CD4-positive, alpha-beta T cell treated with Interleukin-12 subunit alpha and Interleukin-12 subunit beta, for 1 hour (primary cell): ENCODE results near the gene CCDC50.
A peak's percentile ranks its signal among the peaks of the same experiment; 100 is the strongest.

Experiments used
- DNase-seq: peaks from one replicate; pipeline ENCODE4 v3.0.0-alpha.2; 2020

CCDC50 gene, protein sequence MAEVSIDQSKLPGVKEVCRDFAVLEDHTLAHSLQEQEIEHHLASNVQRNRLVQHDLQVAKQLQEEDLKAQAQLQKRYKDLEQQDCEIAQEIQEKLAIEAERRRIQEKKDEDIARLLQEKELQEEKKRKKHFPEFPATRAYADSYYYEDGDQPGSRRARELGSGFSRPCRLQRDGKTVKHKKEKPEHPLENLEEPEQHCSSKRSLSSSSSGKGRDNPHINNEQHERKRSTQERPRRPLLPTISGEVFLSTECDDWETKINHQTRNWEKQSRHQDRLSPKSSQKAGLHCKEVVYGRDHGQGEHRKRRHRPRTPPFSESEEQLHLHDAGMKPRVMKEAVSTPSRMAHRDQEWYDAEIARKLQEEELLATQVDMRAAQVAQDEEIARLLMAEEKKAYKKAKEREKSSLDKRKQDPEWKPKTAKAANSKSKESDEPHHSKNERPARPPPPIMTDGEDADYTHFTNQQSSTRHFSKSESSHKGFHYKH

DNA sequence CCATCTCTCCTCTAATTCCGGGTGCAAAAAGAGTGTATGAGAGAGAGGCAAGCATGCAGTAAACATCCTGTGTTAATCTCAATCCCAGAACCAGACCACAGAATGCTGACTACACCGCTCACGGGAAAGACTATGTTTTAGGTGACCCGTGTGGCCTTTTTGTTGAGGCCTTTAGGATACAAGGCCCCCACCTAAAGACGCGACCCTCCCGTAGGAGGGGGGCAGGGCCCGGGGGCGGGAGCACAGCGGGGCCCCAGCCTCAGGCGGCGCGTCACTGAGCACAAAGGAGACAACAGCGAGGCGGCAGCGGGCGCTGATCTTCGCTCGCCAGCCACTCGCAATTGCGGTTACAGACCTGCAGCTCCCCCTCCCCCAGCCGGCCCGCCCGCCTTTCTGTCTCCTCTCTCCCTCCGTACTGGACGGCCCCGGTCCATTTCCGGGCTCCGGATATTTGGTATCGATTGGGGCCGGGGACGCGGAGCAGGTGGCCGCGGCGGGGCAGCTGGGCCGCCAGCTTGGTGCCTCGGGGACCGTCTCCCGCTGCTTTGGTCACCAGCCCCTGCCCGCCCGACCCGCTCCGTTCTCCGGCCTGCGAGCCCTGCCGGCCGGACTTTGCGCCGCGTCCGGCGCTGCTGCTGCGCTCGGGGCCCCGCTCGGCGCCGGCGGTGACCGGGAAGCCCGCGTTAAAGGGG, at the start of gene CCDC50:
Gene CCDC50 (plus strand): TSS at position 433 of the 692 bp plus-strand sequence. CDS start 281 bp downstream, outside the sequence.
- peak; percentile 63 for DNase-seq

DNA sequence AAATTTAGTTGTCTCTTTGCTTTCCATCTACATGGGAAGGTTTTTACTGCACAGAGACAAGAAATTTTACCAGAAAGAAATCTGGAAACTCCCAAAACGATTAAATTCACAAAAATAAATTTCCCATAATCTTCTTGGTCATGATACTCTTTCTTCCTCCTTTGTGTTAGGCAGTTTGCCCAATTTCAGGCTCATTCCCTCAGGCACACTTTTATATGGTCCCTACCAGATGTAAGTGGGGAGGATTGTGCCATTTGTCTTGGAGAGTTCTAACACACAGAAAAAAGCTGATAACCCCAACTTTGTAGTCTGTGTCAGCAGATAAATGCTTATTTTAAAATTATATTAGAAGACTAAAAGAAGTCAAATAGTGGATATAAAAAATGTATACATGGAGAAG, 49.1 kb upstream of the CCDC50 start:
- DNase-seq = no peak

DNA sequence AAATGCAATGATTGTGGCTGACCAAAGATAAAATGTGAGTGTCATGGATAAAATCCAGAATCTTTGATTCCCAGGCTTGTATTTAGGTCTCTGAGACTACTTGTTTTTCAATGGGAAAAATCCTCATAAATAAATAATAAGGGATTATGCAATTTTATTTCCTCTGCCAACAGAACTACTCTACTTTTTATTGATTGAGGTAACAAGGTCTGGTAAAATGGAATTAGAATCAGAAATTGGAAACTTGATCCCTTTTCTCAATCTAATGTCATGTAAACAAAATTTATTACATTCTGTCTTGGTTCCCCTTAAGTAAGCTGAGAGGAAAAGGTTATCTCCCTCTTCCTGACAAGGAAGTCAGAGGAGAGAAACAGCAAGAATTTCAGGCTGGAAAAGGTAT, 48.3 kb upstream of the CCDC50 start:
- DNase-seq = no peak

DNA sequence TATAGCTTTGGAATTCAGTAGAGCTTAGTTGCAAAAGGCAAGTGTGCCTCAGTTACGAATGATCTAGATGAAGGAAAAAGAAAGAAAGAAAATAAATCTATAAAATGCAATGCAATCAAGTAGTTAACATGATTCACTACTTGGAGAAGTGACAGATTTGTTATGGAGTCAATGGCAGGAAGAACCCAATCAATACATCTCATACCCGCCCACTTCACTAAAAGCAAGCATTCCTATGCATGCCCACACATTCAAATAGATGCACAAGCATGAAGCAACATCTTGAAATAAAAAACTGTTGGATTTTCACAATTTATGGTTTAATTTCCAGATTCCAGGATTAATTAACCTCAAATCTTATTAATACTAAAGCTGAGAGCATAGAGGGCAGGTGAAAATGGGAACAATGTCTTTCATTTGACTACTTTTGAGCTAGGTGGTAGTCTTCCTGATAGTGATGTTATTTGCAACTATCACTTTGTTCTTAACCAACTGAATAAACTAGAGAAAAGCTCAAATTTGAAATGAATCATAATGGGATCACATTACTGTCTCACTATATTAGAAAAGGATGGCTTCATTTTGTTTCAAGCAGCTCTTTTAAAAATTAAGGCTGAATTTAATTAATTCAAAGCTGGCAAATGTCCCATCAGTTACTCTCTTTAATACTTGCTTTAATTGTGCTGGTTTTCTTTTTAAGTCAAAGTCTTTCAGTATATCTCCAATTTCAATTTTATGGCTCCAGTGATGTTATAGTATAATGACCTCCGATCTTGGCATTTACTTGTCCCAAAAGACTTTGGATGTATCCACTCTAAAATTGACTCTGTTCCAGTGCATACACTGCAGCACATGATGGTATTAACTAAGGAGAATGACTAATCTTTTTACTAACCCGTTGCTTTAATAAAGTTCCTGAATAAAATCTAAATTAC, 46.7 kb upstream of the CCDC50 start:
- DNase-seq = no peak

DNA sequence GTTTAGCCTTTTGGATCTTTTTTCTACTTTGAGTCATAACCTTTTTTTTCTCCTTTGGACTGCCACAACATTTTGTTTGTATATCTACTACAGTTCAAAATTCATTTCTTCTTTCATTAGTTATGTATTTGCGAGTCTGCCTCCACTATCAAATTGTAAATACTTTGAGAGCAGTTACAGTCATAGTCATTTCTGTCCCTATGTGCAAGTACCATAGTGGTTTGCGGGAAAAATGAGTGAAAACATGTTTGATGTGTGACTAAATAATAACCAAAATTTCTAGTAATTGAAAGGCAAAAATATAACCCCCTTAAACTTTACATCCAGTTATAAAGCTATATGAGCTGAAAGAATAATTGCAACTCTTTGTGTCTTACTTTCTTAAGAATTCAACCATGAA, 45.8 kb upstream of the CCDC50 start:
- no peak for DNase-seq

DNA sequence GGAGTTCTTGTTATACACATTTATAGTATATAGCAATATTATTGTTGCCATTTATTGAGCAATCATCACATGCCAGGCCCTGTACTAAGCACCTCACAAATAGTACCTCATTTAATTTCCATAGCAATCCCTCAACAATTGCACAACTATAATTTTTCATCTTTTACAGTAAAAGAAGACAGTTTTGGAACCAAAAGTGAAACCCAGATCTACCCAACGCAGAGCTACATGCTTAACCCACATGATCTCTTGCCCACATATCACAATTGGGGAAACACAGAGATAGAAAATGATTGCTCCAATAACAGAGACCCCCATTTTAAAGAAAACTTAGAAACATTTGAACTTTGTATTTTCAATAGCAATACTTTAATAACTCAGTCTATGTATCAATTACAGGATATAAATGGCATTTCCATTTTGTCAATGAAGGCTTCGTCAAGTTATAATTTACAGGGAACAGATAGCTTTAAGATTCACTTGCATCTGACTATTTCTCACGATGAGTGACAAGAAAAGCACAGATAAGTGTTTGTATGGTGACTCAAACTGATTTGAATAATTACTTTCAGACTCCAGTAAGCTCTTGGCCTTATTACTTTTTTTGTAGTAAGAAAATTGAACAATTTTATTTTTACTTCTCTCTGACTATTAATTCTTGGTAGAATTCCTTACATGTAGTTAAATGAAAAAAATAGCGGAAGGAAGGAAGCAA, 38.7 kb upstream of the CCDC50 start:
- DNase-seq = peak; percentile 12

DNA sequence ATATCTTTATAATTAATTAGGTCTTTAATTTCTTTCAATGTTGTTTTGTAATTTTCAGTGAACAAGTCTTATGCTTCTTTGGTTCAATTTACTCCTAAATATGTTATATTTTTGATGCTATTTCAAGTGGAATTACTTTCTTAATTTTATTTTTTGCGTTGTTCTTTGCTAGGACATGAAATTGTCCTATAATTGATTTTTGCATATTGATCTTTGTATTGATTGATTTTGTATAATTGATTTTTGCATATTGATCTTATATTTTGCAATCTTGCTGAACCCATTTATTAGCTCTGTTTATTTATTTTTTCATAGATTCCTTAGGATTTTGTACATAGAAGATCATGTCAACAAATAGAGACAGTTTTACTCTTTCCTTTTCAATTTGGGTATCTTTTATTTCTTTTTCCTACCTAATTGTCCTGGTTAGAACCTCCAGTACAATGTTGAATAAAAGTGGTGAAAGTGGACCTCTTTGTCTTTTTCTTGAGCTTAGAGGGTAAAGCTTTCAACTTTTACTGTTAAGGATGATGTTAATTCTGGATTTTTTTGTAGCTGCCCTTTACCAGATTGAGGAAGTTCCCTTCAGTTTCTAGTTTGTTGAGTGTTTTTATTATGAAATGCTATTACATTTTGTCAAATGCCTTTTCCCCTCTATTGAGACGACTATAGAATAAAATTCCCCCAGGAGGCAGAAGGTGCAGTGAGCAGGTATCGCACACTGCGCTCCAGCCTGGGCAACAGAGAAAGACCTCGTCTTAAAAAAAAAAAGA, 36.8 kb upstream of the CCDC50 start:
- DNase-seq = no peak

DNA sequence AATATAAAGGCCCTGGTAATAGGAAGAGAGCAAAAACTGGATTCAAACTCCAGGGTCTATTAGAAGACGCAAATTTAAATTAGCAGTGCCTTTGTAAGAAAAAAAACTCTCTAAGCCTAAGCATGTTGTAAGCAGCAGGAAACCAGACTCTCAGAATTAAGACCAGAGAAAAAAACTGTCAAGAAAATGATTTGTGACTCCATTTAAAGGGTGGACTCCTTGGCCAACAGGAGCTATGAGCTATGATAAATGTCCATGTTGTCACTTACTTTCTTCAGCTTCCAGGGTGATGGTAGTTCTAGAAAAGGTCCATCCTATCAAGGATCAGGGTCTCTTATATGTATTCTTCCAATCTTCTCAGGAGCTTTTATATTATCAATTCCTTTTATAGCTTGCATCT, 34.9 kb upstream of the CCDC50 start:
- DNase-seq = no peak

DNA sequence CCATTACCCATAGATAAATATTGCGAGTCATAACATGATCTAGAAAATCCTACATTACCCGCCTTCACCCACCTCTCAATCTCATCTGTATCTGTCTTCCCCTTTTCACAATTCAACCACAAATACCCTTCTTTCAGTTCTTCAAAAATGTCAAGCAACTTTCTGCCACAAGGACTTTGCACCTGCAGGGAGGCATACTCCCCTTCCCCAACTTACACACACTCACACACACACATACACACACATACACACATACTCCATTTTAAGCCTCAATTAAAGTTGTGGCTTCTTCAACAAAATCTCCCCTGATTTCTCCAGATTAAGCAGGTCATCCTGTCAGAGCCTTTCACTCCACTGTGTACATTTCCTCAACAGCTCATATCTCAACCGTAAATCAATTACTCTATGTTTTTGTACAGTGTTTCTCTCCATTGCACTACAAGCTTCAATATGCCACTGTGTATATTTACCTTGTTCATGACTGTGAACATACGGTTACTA, 33.1 kb upstream of the CCDC50 start:
- no peak for DNase-seq

DNA sequence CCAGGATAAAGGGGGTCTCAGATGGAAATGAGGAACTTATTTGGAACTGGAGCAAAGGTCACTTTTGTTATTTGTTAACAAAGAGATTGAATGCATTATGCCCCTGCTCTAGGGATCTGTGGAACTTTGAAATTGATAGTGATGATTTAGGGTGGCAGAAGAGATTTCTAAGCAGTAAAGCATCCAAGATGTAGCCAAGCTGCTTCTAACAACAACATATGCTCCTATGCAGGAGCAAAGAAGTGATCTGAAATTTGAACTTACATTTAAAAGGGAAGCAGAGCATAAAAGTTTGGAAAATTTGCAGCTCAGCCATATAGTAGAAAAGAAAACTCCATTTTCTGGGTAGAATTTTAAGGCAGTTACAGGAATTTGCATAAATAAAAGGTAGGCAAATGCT, 30.3 kb upstream of the CCDC50 start:
- no peak for DNase-seq

DNA sequence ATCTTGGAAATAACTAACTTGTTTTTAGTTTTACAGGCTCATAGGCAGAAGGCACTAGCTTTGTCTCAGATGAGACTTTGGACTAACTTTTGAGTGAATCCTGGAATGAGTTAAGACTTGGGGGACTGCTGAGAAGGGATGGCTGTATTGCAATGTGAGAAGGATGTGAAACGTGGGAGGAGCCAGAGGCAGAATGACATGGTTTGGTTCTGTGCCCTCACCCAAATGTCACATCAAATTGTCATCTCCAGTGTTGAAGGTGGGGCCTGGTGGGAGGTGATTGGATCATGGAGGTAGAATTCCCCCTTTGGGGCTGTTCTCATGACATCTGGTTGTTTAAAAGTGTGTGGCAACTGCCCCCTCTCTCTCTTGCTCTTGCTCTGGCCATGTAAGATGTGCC, 28.8 kb upstream of the CCDC50 start:
- DNase-seq = no peak

DNA sequence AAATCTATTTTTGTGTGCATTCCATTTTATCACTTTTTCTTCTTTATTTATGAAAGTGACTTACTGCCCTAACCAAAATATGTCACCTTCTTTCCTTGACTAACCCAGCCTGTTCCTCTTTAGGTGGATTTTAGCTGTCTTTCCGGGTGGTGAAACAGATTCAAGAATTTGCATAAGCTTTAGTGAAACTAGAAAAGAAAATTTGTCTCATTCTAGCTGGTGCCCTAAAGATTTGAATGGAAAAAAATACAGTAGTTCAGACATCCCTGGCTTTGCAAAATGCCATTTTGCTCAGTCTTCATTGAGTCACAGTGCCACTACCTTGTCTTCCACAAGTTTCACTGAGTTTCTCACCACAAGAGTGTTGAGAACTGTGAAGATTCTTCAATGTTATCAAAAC, 28.2 kb upstream of the CCDC50 start:
- DNase-seq = no peak

DNA sequence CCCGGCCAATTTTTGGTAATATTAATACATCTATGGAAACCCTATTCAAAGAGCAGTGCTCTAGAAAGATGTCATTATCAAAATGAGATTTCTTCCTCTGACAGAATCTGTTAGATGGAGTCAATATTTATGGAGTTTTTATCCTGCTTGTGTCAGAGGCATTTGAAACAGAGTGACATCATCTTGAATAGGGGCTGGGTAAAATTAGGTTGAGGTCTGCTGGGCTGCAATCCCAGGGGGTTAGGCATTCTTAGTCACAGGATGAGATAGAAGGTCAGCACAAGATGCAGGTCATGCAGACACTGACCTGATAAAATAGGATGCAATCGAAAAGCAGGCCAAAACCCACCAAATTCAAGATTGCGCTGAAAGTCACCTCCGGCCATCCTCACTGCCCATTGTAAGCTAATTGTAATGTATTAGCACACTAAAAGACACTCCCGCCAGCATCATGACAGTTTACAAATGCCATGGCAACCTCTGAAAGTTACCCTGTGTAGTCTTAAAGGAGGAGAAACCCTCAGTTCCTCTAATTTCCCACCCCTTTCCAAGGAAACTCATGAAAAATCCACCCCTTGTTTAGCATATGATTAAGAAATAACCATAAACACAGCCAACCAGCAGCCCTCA, 27.3 kb upstream of the CCDC50 start:
- no peak for DNase-seq

DNA sequence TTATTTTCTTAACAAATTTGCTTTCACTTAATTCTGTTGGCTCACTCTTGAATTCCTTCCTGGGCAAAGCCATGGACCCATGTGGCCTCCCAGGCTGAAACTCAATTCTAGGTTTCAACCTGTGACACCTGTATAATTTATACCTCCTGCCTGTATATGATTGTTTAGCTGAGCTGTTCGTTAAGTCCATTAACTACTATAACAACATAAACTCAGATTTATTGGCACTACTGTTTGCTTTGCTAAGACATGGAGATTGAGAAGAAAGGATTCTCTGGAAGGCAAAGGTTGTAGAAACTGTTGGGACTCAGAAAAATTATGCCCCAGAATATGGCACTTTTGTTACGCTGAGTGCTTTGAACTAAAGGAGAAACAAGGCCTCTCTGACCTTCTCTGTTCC, 26.7 kb upstream of the CCDC50 start:
- no peak for DNase-seq

DNA sequence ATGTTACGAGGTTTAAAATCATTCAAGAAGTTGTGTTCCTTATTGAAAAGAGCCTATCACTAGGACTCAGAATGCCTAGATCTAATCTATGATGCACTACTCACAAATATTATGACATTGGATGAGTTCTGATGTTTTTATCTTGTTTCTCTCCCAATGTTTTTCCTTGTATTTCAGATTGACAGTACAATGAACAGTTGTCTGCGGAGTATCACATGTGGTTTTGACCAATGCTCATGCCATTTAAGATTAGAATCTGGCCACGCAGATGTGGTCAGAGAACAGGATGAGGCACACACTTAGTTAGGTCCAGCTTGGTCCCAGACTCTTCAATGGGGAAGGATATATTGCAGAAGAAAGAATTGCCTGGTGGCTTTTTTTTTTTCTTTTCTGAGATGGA, 25.6 kb upstream of the CCDC50 start:
- no peak for DNase-seq

DNA sequence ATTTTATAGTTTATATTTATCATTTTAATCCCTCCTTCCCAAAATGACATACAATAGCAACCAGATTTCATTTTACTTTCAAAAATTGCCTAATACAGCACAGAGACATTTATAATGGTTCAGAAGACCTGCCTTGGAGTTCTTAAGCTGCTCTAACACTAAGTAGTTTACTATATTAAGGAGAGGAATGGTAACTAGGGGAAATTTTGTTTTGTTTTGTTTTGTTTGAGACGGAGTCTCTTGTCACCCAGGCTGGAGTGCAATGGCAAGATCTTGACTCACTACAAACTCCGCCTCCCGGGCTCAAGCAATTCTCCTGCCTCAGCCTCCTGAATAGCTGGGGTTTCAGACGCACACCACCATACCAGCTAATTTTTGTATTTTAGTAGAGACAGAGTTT, 22.8 kb upstream of the CCDC50 start:
- no peak for DNase-seq

DNA sequence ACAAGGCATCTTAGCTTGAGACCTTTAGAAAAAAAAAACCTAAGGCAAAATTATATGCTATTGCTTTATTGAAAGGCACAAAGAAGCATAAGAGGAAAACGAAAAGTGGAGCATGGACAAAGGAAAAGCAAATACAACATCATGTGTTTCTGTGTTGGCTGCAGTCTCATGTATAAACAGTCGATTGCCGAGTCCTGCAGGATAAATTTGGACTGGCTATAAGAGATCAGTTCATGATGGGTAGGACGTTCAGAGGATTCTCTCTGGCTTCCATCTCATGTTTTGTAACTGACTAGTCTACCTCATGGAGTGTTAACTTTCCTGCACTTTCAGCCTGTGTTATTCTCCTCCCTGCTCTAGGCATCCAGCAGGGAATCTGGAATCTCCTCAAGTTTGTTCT, 21.9 kb upstream of the CCDC50 start:
- DNase-seq = no peak

DNA sequence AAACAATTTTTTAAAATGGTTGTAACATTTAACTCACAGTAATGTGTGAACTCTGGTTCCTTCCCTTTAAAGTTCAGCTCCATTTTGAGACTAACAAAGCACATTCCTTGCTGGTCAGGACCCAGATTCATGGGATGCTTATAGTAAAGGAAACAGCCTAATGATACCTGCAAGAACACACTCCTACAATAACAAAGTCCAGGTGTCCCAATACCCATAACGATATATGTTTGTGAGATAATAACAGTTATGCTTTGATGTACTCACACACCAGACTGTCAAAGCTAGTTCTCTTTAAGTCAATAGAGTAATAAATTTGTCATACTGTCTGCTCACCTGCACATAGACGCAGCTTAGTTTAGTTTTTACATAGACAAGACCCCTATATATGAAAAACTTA, 15.9 kb upstream of the CCDC50 start:
- DNase-seq = no peak

DNA sequence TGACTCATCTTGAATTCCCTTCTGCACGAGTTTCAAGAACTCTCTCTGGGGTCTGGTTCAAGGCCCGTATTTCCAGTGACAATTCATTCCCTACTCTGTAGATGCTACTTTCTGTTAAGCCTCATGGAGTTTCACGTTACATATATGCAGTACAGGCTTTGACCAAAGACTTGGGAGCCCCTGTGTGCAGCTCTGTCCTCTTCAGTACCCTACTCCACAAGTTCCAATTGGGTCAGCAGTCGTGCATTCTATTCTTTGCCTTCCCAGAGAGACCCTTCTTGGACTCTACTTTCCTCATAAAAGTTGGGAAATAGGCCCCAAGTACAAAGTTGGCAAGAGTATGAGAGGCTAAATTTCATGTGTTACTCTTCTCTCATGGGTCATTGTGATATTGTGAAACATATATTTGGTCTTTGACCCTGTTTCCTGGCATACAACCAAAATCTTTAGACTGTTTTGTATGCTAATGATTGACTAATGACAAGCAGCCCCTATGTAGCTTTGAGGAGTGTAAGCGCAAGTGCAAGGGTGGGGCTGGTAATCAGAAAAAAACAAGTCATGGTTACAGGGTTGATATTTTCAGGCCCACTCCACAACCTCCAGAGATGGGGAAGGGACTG, 15.0 kb upstream of the CCDC50 start:
- no peak for DNase-seq

DNA sequence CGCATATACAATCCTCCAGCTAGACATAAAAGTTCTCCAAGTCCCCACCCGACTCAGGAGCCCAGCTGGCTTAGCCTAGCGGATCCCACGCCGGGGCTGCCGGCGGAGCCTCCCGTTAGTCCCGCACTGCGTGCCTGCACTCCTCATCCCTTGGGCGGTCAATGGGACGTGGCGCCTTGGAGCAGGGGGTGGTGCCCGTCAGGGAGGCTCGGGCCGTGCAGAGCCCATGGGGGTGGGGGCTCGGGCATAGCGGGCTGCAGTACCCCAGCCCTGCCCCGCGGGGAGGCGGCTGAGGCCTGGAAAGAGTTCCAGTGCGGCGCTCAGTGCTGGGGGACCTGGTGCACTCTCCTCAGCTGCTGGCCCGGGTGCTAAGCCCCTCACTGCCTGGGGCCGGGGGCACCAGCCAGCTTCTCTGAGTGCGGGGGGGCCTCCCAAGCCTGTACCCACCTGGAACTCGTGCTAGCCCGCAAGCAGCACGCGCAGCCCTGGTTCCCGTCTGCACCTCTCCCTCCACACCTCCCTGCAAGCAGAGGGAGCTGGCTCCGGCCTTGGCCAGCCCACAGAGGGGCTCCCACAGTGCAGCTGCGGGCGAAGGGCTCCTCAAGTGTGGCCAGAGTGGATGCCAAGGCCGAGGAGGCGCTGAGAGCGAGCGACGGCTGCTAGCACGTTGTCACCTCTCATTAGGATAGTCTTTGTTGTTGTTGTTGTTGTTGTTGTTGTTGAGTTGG, 12.2 kb upstream of the CCDC50 start:
- no peak for DNase-seq
